ENCODE data around the gene PAM.
"Not testable (repeated sequence)": the region's sequence is repeated elsewhere in the genome, so short reads cannot be mapped to it uniquely, and the experiment has no call there.

The PAM gene

DNA sequence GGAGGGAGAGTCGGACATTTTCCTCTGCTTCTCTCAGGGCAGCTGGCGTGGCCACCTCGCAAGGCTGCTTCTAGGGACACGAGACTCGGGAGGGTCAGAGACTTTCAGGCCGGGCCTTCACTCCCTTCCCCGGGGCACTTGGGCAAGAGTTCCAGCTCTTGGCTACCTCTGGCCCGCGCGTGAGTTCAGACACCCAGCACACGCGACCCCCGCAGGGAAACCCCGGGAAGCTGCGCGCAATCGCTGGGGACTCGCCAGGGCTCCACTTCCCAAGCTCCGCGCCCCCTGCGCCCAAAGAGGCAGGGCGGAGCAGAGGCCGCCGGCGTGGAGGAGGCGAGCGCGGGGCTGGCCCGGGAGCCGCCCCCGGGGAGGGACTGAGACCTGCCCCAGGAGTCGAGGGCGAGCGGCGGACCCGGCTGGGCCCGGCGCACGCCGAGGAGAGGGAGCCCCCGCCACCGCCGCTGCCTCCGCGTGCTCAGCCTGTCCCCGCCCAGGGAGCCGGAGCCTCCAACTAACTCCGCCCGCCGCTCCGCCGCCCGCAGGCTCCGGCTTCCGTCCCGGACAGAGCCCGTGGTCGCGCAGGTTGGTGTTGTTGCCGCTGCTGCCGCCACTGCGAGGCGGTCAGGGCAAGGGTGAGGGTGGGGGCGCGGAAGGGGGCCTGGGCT is at the start of gene PAM:
PAM (plus strand) TSS at position 539 of the 665 bp plus-strand sequence. CDS start 110,891 bp downstream, outside the sequence.
- DNase-seq, result peak; percentile 69

DNA sequence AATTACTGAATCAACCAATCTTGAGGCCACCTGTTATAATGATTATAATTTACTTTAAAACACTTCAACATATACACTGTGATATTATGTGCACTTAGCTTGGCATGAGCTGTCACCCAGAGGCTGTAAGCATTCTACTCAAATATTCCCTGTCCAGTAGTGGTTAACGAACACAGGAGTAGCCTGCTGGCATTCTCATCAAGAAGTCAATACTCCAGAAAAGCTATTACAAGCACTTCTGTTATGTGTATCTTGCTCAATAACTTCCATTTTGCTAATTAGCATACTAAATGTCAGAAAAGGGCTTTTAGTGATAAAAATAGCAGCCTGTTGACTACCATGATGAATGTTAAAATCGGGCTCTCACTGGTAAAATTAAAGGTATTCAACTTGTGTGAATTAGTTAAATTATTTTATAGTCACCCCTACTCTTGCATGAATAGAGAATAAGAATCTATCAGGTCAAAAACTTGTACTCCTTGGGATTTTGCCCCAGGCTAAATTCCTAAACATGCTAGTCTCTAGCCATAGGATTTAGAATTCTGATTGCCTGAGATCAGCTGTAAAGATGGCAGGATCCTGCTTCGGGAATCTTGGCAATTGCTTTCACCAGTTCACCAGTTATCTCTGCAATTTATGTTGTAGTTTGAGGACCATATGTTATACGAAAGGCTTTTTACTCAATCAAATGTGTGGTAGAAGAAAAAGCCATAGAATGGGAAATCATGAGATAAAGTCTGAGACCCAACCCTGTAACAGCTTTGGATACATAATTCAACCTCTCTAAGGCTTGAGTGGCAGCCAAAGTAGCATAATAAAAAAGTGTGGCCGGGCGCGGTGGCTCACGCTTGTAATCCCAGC is 43.4 kb upstream of the PAM start:
- no peak for DNase-seq

DNA sequence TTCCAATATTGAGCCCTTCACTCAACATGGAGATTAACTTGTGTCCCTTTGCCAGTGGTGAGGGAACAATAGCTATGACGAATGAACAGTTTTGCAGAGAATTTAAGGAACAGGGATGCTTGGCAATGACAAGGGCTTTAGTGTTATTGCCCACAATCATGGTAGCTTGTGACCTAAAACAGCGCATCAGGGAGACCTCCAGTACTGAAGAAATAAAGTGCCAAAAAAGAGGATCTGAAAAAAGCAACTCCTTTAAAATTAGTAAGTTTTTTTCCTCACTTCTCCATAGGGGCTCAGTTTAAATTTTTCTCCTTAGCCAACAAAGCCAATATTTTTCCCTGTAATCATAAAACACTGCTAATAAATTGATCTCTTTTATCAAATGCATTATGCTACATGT is 41.8 kb upstream of the PAM start:
- no peak for DNase-seq

DNA sequence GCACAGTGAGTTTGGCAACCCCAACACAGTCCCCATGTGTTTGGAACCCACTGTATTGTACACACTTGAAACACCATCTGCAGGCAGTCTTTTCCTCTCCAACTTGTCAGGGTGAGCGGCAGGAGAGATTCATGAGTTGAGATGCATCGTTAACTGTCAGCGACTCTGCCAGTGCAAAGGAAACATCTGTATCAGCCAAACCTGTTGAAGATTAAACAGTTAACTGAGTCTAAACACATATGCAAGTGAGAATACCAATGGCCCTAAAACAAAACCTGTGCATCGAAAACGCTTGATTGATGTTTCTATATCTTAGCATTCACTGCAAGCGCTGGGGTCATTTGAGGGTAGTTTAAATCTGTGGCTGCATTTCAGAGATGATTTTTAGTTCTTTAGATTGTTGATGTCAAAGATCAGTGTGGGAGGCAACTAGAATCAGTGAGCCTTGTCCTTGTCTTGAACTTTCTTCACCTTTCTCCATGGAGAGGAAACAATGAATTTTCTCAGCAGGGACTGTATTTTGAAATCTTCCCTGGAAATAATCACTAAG is 41.3 kb upstream of the PAM start:
- DNase-seq, result no peak

DNA sequence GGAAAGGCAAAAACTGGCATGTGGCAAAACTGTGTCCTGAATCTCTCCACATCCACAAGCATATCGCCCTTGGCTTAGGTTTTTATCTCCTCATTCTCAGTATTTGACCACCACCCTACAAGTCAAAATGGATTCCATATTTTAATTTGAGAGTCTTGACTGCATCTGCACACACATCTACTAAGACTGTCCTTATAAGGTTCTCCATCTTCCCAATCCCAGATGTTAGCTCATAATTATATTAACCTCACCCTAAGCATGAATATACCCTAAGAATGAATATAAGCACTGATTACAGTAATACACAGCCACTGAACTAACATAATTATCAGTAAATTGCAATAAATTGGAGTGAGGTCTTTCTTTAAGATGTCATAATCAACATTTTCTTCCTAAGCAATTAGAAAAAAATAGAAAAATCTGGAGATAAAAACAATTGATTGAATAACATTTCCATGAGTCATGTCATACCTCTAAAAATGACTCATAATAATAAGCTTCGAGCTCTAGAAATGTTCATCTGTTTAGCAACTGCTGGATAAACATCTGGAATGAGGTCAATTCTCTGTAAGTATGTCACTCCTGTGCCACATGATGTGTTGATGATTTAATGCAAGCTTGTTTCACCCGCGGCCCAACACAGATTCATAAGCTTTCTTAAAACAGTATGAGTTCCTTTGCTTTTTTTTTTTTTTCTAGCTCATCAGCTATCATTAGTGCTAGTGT is 39.9 kb upstream of the PAM start:
- DNase-seq, result no peak

DNA sequence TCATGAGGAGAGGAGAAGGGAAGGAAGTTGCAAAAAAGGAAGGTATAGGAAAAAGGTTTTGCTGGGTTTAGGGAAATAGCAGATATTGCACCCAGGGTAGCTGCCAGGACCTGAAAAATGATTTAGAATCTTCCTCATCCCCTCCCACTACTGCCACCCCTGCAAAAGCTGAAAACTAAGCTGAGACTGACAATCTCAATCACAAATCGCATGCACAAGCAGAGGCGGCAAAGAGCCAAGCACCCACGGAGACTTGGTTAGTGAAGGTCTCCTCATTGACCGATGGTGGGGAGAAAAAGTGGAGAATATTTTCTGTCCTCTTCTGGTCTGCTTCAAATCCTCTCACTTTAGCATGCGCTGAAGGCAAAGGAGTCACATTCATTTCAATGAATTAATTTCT is 39.1 kb upstream of the PAM start:
- no peak for DNase-seq

DNA sequence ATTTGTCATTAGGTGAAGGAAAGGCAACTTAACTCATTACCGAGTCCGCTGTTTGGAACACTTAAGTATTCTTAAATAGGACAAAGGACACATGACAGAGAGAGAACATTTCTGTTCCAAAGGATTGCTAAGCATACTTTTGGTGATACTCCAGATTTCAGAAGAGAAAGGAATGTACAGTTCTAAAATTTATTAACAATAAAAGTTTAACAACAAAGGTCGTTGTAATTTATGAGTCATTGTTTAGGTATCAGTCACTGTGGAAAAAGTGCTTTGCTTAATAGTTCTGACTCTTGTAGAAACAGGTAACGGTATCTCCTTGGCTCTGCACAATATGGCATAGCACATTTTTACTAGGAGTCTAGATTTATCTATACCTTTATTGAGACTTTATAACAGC is 36.3 kb upstream of the PAM start:
- no peak for DNase-seq

DNA sequence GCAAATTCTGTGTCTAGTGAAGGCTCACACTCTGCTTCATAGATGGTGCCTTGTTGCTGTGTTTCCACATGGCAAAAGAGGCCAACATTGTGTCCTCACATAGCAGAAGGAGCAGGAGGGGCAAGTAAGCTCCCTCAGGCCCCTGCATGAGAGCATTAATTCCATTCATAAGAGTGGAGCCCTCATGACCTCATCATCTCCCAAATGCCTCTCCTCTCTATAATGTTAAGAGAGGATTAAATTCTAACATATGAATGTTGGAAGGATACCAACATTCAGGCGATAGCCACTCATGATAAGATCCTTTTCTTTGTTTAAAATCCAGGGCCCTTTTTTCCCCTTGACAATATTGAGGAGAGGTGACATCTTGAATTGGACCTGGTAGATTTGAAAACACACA is 35.2 kb upstream of the PAM start:
- no peak for DNase-seq

DNA sequence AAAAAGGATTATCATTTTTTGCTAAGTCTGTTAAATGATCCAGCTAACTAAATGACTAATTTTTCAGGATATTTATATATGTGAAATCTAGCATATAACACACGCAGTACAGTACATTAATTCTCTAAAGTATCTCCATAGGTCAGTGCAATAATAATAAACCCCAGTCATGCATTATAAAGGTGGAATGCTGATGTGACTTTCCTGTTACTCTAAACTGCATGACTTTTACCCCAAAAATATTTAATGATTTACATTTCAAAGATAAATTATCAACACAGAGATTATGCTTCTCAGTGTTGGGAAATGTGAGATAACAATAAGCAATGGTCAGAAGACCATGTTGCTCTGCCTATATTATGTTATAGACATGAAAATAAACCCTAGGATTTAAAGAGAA is 34.1 kb upstream of the PAM start:
- DNase-seq, result no peak

DNA sequence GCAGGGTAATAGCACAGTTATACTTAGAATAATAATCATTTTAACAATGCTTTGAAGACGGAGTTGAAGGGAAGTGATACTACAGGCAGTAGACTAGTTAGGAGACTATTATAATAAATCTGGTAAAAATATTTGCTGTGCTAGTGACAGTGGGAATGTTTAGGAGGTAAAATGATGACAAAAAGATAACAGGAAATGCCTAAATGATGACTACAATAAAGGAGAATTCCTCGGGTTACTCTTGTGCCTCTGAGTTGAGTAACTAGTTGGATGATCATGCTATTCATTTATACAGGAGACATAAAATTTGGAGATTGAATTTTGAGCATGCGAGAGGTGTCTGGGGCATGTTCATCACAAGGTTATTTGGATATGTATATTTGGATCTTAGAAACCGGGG is 32.2 kb upstream of the PAM start:
- DNase-seq, result no peak

DNA sequence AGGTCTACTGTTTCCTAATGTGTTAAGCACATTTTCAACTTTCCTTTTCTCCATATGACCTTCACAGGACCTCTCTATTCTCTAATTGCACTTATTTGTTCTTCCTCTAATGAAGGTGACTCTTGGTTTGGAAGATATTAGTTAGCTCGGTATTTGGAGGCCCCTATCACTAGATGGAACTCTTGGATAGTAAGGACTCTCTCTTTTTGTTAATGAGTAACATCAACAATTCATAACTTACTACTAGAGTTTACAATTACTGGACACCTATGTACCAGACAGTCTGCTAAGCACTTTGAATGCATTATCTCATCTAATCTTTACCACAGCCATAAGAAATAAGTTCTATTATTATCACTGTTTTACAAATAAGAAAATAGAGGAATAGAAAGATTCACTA is 23.4 kb upstream of the PAM start:
- DNase-seq, result no peak

DNA sequence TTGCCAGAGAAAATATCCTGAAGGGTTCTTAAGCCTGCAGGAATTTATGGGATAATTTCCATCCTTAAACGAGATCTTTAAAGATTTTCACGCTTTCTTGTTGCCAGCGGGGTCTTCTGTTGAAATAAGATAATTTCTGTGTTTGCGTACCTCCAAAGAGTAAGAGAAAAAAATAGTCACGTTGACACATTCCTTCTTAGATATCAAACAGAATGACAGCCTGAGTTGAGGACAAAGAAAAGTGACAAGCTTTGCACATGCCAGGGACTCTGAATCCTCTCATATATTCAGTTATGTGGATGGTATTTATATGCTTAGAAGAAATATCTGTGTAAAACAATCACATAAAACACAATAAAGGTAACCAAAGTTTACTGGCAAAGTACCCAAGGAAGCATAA is 21.6 kb upstream of the PAM start:
- no peak for DNase-seq

DNA sequence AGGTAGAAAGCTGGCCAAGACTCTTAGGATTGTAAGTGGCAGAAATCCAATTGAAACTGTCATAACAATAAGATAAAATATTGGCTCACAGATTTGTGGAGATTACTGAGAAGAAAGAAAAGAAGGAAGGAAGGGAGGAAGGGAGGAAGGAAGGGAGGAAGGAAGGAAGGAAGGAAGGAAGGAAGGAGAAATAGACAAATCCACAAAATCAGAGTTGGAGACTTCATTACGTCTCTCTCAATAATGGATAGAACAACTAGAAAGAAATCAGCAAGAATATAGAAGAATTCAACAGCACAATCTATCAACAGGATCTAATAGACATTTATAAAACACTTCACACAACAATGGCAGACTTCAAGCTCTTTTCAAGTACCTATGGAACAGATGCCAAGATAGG is 17.9 kb upstream of the PAM start:
- no peak for DNase-seq

DNA sequence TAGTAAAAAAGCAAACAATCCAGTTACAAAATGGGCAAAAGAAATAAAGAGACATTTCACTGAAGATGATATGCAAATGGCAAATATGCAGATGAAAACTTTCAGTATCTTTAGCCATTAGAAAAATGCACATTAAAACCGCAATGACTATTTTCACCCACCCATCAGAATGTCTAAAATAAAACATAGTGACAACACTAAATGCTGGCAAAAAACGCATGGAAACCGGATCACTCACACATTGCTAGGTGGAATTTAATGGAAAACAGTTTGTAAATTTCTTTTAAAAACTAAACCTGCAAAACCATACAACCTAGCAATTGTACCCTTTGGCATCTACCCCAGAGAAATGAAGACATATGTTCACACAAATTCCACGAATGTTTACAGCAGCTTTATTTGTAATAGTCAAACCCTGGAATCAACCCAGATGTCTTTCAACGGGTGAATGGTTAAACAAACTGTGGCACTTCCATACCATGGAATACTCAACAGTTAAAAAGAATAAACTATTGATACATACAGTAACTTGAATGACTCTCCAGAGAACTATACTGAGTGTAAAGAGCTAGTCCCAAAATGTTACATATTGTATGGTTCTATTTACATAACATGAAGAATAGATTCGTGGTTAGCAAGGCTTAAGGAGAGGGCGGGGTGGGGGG is 17.2 kb upstream of the PAM start:
- no peak for DNase-seq

DNA sequence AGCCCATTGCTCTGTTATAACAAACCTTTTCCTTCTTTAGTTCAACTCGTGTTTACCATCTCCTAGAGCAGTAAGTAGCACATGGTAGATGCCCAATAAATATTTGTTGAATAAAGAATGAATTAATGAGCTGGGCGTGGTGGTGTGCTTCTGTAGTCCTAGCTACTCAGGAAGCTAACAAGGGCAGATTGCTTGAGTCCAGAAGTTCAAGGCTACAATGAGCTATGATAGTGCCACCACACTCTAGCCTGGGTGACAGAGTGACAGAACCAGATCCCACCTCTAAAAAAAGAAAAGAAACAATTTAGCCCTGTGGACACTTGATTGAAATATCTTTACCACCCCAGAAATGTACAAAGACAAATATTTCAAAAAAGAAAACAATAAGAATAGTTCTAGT is 14.6 kb upstream of the PAM start:
- DNase-seq, result no peak

DNA sequence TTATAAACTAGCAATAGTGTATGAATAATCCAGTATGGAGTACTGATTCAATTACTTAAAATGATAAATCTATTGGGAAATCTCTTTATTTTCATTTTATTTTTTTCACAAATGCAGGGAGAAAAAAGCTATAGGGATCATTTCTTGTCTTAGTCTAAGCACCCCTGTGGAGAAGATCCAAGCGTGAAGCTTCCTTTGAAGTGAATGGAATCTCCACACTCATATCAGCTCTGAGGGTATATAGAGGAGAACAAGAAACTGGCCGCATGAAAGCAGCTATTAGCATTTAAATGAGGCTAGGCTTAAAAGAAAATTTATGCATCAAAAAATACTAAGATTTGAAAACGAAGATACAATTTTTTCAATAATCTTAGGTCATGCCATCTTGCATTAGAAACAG is 12.9 kb upstream of the PAM start:
- DNase-seq, result no peak

DNA sequence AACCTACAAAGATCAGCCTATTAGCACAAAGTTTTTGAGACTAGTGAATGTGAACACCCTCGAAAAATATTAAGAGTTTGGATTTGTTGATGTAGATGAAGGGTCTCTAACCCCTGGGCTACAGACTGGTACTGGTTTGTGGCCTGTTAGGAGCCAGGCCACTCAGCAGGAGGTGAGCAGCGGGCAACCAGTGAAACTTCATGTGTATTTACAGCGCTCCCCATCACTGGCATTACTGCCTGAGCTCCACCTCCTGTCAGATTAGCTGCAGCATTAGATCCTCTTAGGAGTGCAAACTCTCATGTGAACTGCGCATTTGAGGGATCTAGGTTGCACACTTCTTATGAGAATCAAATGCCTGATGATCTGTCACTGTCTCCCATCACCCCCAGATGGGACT is 11.2 kb upstream of the PAM start:
- DNase-seq, result no peak

DNA sequence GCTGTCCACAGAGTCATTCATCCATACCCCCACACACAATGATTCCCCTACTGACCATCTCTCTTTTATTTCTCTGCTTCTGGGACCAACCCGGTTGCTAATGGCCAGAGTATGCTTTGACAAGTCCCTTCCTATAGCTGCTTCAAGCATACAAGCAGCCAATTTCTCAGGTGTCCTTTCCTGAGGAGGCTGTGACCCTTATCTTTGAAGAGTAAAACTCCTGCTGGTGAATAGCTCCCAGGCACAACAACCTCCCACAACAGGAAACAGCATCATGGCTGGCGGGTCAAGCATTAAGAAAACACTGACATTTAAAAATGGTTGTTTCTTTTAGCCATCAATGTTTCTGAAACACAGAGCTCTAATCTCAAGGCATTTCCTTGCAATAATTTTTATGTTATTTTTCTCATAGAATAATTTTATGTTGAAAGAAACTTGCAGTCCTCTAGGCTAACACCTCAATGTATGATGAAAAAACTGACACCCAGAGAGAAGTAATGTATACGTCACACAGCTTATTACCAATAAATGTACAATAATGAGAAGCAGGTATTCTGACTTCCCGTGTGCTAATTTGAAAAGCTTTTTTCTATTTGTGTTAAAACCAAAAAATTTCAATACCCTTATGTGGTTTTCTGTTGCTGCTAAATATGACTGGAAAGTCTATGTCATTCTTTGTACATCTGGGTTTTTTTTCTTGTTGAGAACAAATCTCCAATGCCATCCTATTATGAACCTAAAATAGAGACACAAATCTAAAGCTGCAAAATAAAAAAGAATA is 7.5 kb upstream of the PAM start:
- DNase-seq, result no peak

DNA sequence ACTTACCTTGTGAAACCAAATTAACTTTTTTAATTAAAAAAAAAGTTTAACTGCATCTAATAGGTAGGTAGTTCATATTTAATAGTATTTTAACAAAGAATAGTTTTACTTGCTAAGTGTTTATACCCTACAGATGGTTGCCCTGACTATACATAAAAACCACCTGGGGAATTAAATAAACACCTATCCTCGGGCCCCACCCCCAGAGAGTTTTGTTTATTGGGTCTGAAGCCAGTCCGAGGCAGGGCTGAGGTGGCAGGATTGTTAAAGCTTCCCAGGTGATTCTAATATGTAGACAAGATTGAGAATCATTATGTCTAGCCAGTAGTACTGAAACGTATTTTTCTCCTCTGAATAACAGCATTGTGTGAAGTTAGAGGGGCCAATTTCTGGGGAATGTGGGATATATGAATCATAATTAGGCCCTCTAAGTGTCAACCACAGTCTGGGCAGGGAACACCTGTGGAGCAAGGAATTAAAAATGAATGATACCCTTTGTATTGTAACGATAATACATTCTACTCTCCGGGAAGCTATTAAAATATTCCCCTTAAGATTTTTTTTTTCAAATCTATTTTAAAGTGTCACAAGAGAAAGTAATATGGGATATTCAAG is 5.6 kb upstream of the PAM start:
- no peak for DNase-seq

DNA sequence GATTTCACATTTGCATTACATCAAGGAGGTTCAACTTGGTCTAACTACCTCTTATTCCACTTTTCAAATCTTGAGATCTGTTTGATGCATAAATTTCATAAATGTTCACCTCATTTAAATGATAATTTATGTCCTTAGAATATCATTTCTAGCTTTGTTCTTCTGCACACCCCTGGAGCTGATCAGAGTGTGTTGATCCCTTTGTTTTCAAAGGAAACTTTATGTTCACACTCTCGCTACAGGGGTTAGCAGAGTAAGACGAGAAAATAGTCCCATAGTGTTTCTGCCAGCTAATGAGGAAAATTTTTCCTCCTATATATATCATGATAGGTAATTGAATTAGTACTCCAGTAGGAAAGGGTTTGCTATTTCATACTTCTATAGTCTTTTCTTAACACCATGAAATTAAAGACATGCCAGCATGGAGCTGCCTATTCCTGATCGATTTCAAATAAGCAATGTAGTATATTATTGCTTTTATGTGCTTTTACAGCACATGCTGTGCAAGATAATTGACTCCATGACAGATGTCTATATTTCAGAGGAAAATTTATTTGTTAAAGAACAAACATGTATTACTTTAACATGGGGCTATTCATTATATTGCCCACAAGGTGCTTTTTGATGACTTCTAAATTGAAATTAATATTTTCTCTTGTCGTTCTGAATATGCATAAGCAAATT is 4.8 kb upstream of the PAM start:
- DNase-seq, result no peak

DNA sequence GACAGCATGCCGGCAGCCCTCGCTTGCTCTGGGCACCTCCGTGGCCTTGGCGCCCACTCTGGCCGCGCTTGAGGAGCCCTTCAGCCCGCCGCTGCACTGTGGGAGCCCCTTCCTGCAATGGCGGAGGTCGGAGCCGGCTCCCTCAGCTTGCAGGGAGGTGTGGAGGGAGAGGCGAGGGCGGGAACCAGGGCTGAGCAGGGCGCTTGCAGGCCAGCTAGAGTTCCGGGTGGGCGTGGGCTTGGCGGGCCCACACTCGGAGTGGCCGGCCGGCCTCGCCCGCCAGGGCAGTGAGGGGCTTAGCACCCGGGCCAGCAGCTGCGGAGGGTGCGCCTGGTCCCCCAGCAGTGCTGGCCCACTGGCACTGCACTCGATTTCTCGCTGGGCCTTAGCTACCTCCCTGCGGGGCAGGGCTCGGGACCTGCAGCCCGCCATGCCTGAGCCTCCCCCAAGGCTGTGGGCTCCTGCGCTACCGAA is 3.2 kb upstream of the PAM start:
- DNase-seq, result not testable (repeated sequence)

Data from CD4-positive, alpha-beta T cell treated with Interleukin-15 for 1 hour (primary cell).